DOHH2 (cell line): ENCODE data around the gene ERLEC1.
A peak's percentile ranks its signal among the peaks of the same experiment; 100 is the strongest.

ENCODE experiments used
- EZH2phosphoT487 ChIP-seq: fragments of 200-600 bp; sonication (generic); IDR thresholded peaks from 2 replicates; pipeline ENCODE4 v1.6.1; 2017; ENCODE audit warnings: borderline replicate concordance, mild to moderate bottlenecking, antibody characterized with exemption, low read length, moderate library complexity, mixed read lengths
- TF ChIP-seq, protein P1 (sequence below): fragments of 200-600 bp; sonication (generic); IDR thresholded peaks from one replicate; pipeline ENCODE4 v1.5.1; 2014; ENCODE audit warnings: antibody characterized with exemption, mild to moderate bottlenecking, low read depth, low read length; ENCODE audit not compliant: poor library complexity, severe bottlenecking

- TF ChIP-seq, protein P1, sequence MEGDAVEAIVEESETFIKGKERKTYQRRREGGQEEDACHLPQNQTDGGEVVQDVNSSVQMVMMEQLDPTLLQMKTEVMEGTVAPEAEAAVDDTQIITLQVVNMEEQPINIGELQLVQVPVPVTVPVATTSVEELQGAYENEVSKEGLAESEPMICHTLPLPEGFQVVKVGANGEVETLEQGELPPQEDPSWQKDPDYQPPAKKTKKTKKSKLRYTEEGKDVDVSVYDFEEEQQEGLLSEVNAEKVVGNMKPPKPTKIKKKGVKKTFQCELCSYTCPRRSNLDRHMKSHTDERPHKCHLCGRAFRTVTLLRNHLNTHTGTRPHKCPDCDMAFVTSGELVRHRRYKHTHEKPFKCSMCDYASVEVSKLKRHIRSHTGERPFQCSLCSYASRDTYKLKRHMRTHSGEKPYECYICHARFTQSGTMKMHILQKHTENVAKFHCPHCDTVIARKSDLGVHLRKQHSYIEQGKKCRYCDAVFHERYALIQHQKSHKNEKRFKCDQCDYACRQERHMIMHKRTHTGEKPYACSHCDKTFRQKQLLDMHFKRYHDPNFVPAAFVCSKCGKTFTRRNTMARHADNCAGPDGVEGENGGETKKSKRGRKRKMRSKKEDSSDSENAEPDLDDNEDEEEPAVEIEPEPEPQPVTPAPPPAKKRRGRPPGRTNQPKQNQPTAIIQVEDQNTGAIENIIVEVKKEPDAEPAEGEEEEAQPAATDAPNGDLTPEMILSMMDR: peak; percentile 32
- TF ChIP-seq EZH2phosphoT487: no peak
These were observed 19.2 kb upstream of the ERLEC1 start, which contains the start of gene CHAC2 for GRCh38 chr2:53767405-53768241.
